ENCODE results near the gene PAX4. TPM values are rescaled to one million over a fixed set of nuclear protein-coding genes. Genes with fewer than 3 reads are reported as not detected.

The PAX4 gene
- total RNA-seq, 2 donors from 2014 or later, result 0.24 TPM; not detected in 1

GRCh38 chr7:127655720-127656119 lies 37.8 kb upstream of the PAX4 start:
- peaks cover 49% of the 10 kb centered on the region for H3K36me3 ChIP-seq (ENCODE audit: control insufficient read depth, insufficient read depth, low read length)
- no peak overlapping the region for H3K27ac ChIP-seq (ENCODE audit: low read depth, low read length)
- Mint-ChIP-seq H3K27me3 (ENCODE audit: insufficient read depth) (no peaks in the 10 kb centered on the region), H3K27ac (peak overlapping the region; percentile 69), H3K36me3 (ENCODE audit: low read depth) (peaks cover 17% of the 10 kb centered on the region), H3K4me1 (peaks cover 32% of the 10 kb centered on the region), H3K9me3 (no peaks in the 10 kb centered on the region), H3K4me3 (no peak overlapping the region)
- peaks cover 3% of the 10 kb centered on the region for H3K4me1 ChIP-seq (ENCODE audit: control insufficient read depth, insufficient read depth, low read length)
- no peak overlapping the region for H3K9ac ChIP-seq (ENCODE audit: extremely low read depth, low read length, poor library complexity, severe bottlenecking)
- 77% methylated on average over 2 of the region's 2 CpGs; no CpG with 5 or more reads in 1 of the 2 experiments for WGBS, 2 experiments (ENCODE audit: insufficient coverage in 1 of 2, insufficient read length in 1 of 2)
- DNase-seq, result no peak
- H3K4me3 ChIP-seq (ENCODE audit: low read length), result peak overlapping the region; percentile 95
- no peaks in the 10 kb centered on the region for H3K27me3 ChIP-seq (ENCODE audit: control insufficient read depth, insufficient read depth, low read length, poor library complexity, severe bottlenecking)
- no peak for TF ChIP-seq CTCF (conservative IDR thresholded peaks at IDR 0.05)
- no peaks in the 10 kb centered on the region for H3K9me3 ChIP-seq (ENCODE audit: control insufficient read depth, low read length)

GRCh38 chr7:127654404-127655394 lies 36.8 kb upstream of the PAX4 start:
- Mint-ChIP-seq H3K36me3 (ENCODE audit: low read depth) (peaks cover 17% of the 10 kb centered on the region), H3K27me3 (ENCODE audit: insufficient read depth) (no peaks in the 10 kb centered on the region), H3K4me3 (no peak overlapping the region), H3K9me3 (no peaks in the 10 kb centered on the region), H3K4me1 (peaks cover 28% of the 10 kb centered on the region), H3K27ac (no peak overlapping the region)
- H3K27ac ChIP-seq (ENCODE audit: low read depth, low read length), result no peak overlapping the region
- peak; percentile 36 for TF ChIP-seq CTCF (conservative IDR thresholded peaks at IDR 0.05)
- H3K4me1 ChIP-seq (ENCODE audit: control insufficient read depth, insufficient read depth, low read length), result peaks cover 3% of the 10 kb centered on the region
- peak overlapping the region; percentile 95 for H3K4me3 ChIP-seq (ENCODE audit: low read length)
- WGBS, 2 experiments (ENCODE audit: insufficient coverage in 1 of 2, insufficient read length in 1 of 2), result 85 to 87% methylated on average over 4 to 5 of the region's 5 CpGs
- no peaks in the 10 kb centered on the region for H3K9me3 ChIP-seq (ENCODE audit: control insufficient read depth, low read length)
- H3K36me3 ChIP-seq (ENCODE audit: control insufficient read depth, insufficient read depth, low read length), result peaks cover 39% of the 10 kb centered on the region
- H3K27me3 ChIP-seq (ENCODE audit: control insufficient read depth, insufficient read depth, low read length, poor library complexity, severe bottlenecking), result no peaks in the 10 kb centered on the region
- no peak overlapping the region for H3K9ac ChIP-seq (ENCODE audit: extremely low read depth, low read length, poor library complexity, severe bottlenecking)
- no peak for DNase-seq

GRCh38 chr7:127653396-127653795 lies 35.5 kb upstream of the PAX4 start:
- H3K4me3 ChIP-seq (ENCODE audit: low read length), result peak overlapping the region; percentile 95
- H3K9ac ChIP-seq (ENCODE audit: extremely low read depth, low read length, poor library complexity, severe bottlenecking), result peak overlapping the region; percentile 90
- no peak for DNase-seq
- peaks cover 26% of the 10 kb centered on the region for H3K36me3 ChIP-seq (ENCODE audit: control insufficient read depth, insufficient read depth, low read length)
- 96 to 100% methylated on average over 1 to 4 of the region's 4 CpGs for WGBS, 2 experiments (ENCODE audit: insufficient coverage in 1 of 2, insufficient read length in 1 of 2)
- Mint-ChIP-seq H3K27me3 (ENCODE audit: insufficient read depth) (no peaks in the 10 kb centered on the region), H3K9me3 (no peaks in the 10 kb centered on the region), H3K4me3 (no peak overlapping the region), H3K27ac (no peak overlapping the region), H3K36me3 (ENCODE audit: low read depth) (peaks cover 9% of the 10 kb centered on the region), H3K4me1 (peaks cover 28% of the 10 kb centered on the region)
- H3K27ac ChIP-seq (ENCODE audit: low read depth, low read length), result no peak overlapping the region
- H3K9me3 ChIP-seq (ENCODE audit: control insufficient read depth, low read length), result no peaks in the 10 kb centered on the region
- no peaks in the 10 kb centered on the region for H3K27me3 ChIP-seq (ENCODE audit: control insufficient read depth, insufficient read depth, low read length, poor library complexity, severe bottlenecking)
- peaks cover 3% of the 10 kb centered on the region for H3K4me1 ChIP-seq (ENCODE audit: control insufficient read depth, insufficient read depth, low read length)
- no peak for TF ChIP-seq CTCF (conservative IDR thresholded peaks at IDR 0.05)
